Heart left ventricle (tissue), 16 donors: ENCODE measurements around the gene ABLIM2. TPM values are rescaled to one million over a fixed set of nuclear protein-coding genes. Genes with fewer than 3 reads are reported as not detected.

Source experiments
- ATAC-seq, 4 donors: fragments of 200-7000 bp; cut with Tn5 transposase; one replicate each; pipeline ENCODE4 v1.9.1; 2020 to 2022; ENCODE audit warnings: moderate library complexity in 4 of 4, mild to moderate bottlenecking in 3 of 4, moderate number of reproducible peaks in 1 of 4
- DNase-seq, 5 donors: peaks; one replicate each; pipeline ENCODE4 v3.0.0-alpha.2; 2020
- H3K27ac ChIP-seq, 12 donors: fragments of 200-600 bp; sonication (generic) in 4 of 12; one replicate each; pipeline versions ENCODE4 v1.5.0 to v1.8.0; 2016 to 2022; ENCODE audit warnings: mild to moderate bottlenecking in 2 of 12
- H3K27me3 ChIP-seq, 9 donors: fragments of 200-600 bp; sonication (generic) in 2 of 9; one replicate each; pipeline versions ENCODE4 v1.5.1 to v1.8.0; 2016 to 2022; ENCODE audit warnings: mild to moderate bottlenecking in 3 of 9
- H3K36me3 ChIP-seq, 9 donors: fragments of 200-600 bp; sonication (generic) in 2 of 9; one replicate each; pipeline versions ENCODE4 v1.5.0 to v1.8.0; 2018 to 2022; ENCODE audit warnings: mild to moderate bottlenecking in 2 of 9
- H3K4me1 ChIP-seq, 12 donors: fragments of 200-600 bp; sonication (generic) in 4 of 12; one replicate each; pipeline versions ENCODE4 v1.5.0 to v1.8.0; 2016 to 2022; ENCODE audit warnings: mild to moderate bottlenecking in 3 of 12
- H3K4me3 ChIP-seq, 12 donors: fragments of 200-600 bp; sonication (generic) in 4 of 12; one replicate each; pipeline versions ENCODE4 v1.5.0 to v1.8.0; 2017 to 2022; ENCODE audit warnings: mild to moderate bottlenecking in 9 of 12, moderate library complexity in 4 of 12
- H3K9me3 ChIP-seq, 12 donors: fragments of 200-600 bp; sonication (generic) in 4 of 12; one replicate each; pipeline versions ENCODE4 v1.5.0 to v1.8.0; 2016 to 2022; ENCODE audit warnings: mild to moderate bottlenecking in 1 of 12
- CTCF ChIP-seq, 12 donors: fragments of 200-600 bp; sonication (generic) in 4 of 12; IDR thresholded peaks; one replicate each; pipeline versions ENCODE4 v1.5.0 to v1.8.0; 2018 to 2022; ENCODE audit warnings: antibody characterized with exemption in 12 of 12, mild to moderate bottlenecking in 5 of 12
- POLR2A ChIP-seq, 2 donors: fragments of 450-650 bp; IDR thresholded peaks; one replicate each; pipeline ENCODE4 v1.6.1; 2017; ENCODE audit warnings: antibody characterized with exemption in 2 of 2, mild to moderate bottlenecking in 2 of 2, moderate library complexity in 2 of 2
- WGBS, 4 donors: extraction: QIAGEN DNeasy Blood & Tissue Kit in 2 of 4; methylation state at CpG; one replicate each; pipeline versions ENCODE4 v1.1.5 to v1.1.7; 2013 to 2018; 5-methylcytosine and 5-hydroxymethylcytosine counted together
- intact Hi-C, 10 donors: fragments of 100-400 bp; cut with DNase I; formaldehyde crosslinking; loops; one replicate each; pipeline versions ENCODE4 v1.11.1 to v1.14.2; 2022
- polyA plus RNA-seq, 2 donors: library from polyadenylated mRNA; stranded (reverse); fragments of 200-250 nt; gene quantifications; one replicate each; pipeline ENCODE4 v1.2.3, GENCODE V29; 2013
- total RNA-seq, 9 donors: library from RNA; depleted of rRNA in 2 of 9; stranded (reverse); fragments of >200 nt in 2 of 9; fragmentation: NEBNext Ultra II Directional in 3 of 9; extraction: Animal tissue kit (Norgen Biotek cat#: 25700) in 3 of 9; gene quantifications; one replicate each; pipeline versions ENCODE4 v1.1.0 to v1.2.4, GENCODE V29; 2016 to 2023
- donor health status: ischemic (EF 13 %, LVEDD 7.1; RV severe dilation, severe dysfunction).
- donor health status: healthy with polysubstance abuse.
- donor health status: DM: no; HTN: yes; CAD: no.
- donor health status: DM: no; HTN: no; CAD: no.
- donor health status: ischemic (EF 25% LVEDD 6.9; RV normal size, moderate dysfunction).
- donor health status: ischemic (EF 25% LVEDD 5.7; RV mildly dilated, moderate dysfunction).
- donor health status: healthy.
- donor health status: DM: yes; HTN: yes; CAD: no.
- donor health status: ischemic (EF 35%, LVEDD 5.7; RV mildly dilated, moderate dysfunction).
- donor health status: nonischemic (EF 11% LVEDD 7.7; RV severe dilation, severe dysfunction).
- donor health status: DM: yes; HTN: yes; CAD: no.
- donor health status: PGD.
- donor health status: ischemic (EF 29% LVEDD 5.4; RV normal size, mild dysfunction).
- donor health status: nonischemic (EF 23%, LVEDD 6.1; RV moderate dilation, normal function).

ABLIM2 gene
- total and polyA plus RNA-seq, 11 donors = 11.1 to 27.9 (median 18.4) TPM

GRCh38 chr4:8122746-8123145 lies 35.9 kb downstream of the ABLIM2 start:
- no peak for TF ChIP-seq POLR2A (IDR thresholded peaks at IDR 0.05)
- TF ChIP-seq CTCF (IDR thresholded peaks at IDR 0.05) = no peak
- DNase-seq (no peak), ATAC-seq (no peak)
- Histone ChIP-seq H3K9me3 (no peaks in the 10 kb centered on the region), H3K36me3 (no peaks in the 10 kb centered on the region), H3K4me3 (no peak overlapping the region), H3K27ac (peak overlapping the region in 3 of 12 donors; percentile 30 to 55 (median 33)), H3K4me1 (peaks cover 0 to 25% (median 10%) of the 10 kb centered on the region in 12 donors), H3K27me3 (no peaks in the 10 kb centered on the region)
- intact Hi-C loops = no loop called here
- WGBS, 4 donors = 83 to 90% (median 87%) methylated on average over 10 of the region's 10 CpGs

DNA sequence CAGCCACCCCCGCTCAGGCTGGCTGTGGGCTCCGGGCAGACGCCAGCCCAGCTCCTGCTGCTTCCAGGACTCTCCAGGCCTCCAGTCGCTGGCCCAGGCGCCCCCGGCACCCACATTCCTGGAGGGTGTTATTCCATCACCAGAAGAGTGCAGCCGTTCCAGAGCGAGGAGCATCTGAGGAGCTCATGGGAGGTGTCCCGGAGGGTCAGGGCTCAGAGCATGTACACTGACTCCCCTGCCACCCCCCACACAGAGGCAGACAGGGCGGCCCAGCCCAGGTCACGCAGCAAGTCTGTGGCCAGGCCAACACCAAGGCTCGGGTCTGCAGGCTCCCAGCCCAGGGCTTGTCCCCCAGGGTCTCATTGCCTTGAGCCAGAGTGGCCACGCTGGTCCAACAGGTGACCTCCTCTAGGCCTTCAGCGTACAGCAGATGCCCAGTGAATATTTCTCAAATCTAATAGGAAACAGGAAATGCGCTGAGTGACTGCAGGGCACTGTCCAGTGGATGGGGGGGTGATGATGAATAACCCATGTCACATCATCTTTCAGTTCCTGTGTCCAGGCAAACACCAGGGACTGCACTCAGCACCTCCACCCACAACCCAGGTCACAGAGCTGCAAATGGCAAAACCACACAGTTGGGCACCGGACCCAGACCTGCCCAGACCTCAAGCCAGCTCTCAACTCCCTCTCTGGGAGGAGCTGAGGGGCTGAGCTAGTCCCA lies 37.2 kb downstream of the ABLIM2 start:
- no peaks in the 10 kb centered on the region for H3K27me3 ChIP-seq
- ATAC-seq (no peak), DNase-seq (no peak)
- no peak overlapping the region for H3K4me3 ChIP-seq
- H3K36me3 ChIP-seq = no peaks in the 10 kb centered on the region
- intact Hi-C loops = no loop called here
- H3K4me1 ChIP-seq = peaks cover 0 to 36% (median 16%) of the 10 kb centered on the region in 12 donors
- TF ChIP-seq CTCF (IDR thresholded peaks at IDR 0.05) = no peak
- TF ChIP-seq POLR2A (IDR thresholded peaks at IDR 0.05) = no peak
- no peak overlapping the region for H3K27ac ChIP-seq
- H3K9me3 ChIP-seq = no peaks in the 10 kb centered on the region
- WGBS, 4 donors = 85 to 94% (median 92%) methylated on average over 9 to 16 of the region's 16 CpGs

- Histone ChIP-seq H3K4me1 (peaks cover 0 to 36% (median 16%) of the 10 kb centered on the region in 12 donors), H3K4me3 (no peak overlapping the region), H3K9me3 (no peaks in the 10 kb centered on the region), H3K27me3 (no peaks in the 10 kb centered on the region), H3K27ac (no peak overlapping the region), H3K36me3 (no peaks in the 10 kb centered on the region)
- DNase-seq (no peak), ATAC-seq (no peak)
- intact Hi-C loops = no loop called here
- WGBS, 4 donors = 81 to 85% (median 84%) methylated on average over 11 to 12 of the region's 12 CpGs
- TF ChIP-seq POLR2A (IDR thresholded peaks at IDR 0.05) = no peak
- no peak for TF ChIP-seq CTCF (IDR thresholded peaks at IDR 0.05)
Measured at GRCh38 chr4:8120501-8120900, 38.1 kb downstream of the ABLIM2 start.

DNA sequence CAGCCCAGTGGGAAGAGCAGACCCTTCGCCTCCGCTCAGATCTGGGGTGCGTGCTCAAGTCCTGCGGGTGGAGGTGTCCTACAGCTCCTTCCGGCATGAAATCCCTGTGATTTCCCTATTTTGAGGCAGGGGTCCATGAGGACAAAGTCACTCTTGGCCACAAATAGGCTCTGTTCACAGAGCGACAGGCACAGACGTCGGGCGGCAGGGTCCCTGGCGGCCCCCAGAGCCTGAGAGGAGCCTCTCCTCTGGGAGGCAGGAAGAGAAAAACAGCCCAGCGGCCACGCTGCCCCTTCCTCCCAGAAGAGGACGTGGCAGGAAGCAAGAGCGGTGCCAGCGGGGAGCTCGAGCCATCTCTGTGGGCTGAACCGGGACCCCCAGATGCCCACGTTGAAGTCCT lies 38.7 kb downstream of the ABLIM2 start:
- no peak for TF ChIP-seq POLR2A (IDR thresholded peaks at IDR 0.05)
- TF ChIP-seq CTCF (IDR thresholded peaks at IDR 0.05) = no peak
- peaks cover 0 to 41% (median 17%) of the 10 kb centered on the region in 12 donors for H3K4me1 ChIP-seq
- no peaks in the 10 kb centered on the region for H3K9me3 ChIP-seq
- WGBS, 4 donors = 80 to 91% (median 84%) methylated on average over 15 to 18 of the region's 18 CpGs
- intact Hi-C loops = no loop called here
- H3K36me3 ChIP-seq = no peaks in the 10 kb centered on the region
- H3K4me3 ChIP-seq = no peak overlapping the region
- DNase-seq (no peak), ATAC-seq (no peak)
- no peak overlapping the region for H3K27ac ChIP-seq
- H3K27me3 ChIP-seq = no peaks in the 10 kb centered on the region
